H9 (cell line): ENCODE data around the gene SLC24A3. TPM values are rescaled to one million over a fixed set of nuclear protein-coding genes. Genes with fewer than 3 reads are reported as not detected.

Experiments
- DNase-seq: peaks from one replicate; pipeline ENCODE4 v3.0.0-alpha.2; 2017
- H2AFZ ChIP-seq: one replicate; pipeline ENCODE4 v1.6.1; 2013; ENCODE audit warnings: mild to moderate bottlenecking, low read length, control low read depth, moderate library complexity
- H2AK5ac ChIP-seq: 2 replicates; pipeline ENCODE4 v1.6.1; 2013; ENCODE audit warnings: low read length, control low read depth, mixed read lengths; ENCODE audit not compliant: insufficient read length
- H2BK120ac ChIP-seq: one replicate; pipeline ENCODE4 v1.6.1; 2013; ENCODE audit warnings: low read depth, mild to moderate bottlenecking, low read length, control low read depth, inconsistent platforms; ENCODE audit not compliant: poor library complexity, severe bottlenecking
- H2BK12ac ChIP-seq: 2 replicates; pipeline ENCODE4 v1.6.1; 2013; ENCODE audit warnings: low read length, control low read depth, mixed read lengths, low read depth; ENCODE audit not compliant: insufficient read length
- H2BK15ac ChIP-seq: 2 replicates; pipeline ENCODE4 v1.6.1; 2013; ENCODE audit warnings: low read depth, low read length, control low read depth
- H2BK20ac ChIP-seq: one replicate; pipeline ENCODE4 v1.6.1; 2013; ENCODE audit warnings: low read depth, mild to moderate bottlenecking, low read length, control low read depth, inconsistent platforms; ENCODE audit not compliant: poor library complexity, severe bottlenecking
- H2BK5ac ChIP-seq: 2 replicates; pipeline ENCODE4 v1.6.1; 2013; ENCODE audit warnings: low read length, control low read depth, mixed read lengths; ENCODE audit not compliant: insufficient read length
- H3K14ac ChIP-seq: 2 replicates; pipeline ENCODE4 v1.6.1; 2013; ENCODE audit warnings: low read length, control low read depth; ENCODE audit not compliant: insufficient read depth
- H3K18ac ChIP-seq: 2 replicates; pipeline ENCODE4 v1.6.1; 2013; ENCODE audit warnings: low read depth, mild to moderate bottlenecking, mixed read lengths, low read length, control low read depth; ENCODE audit not compliant: insufficient read length
- H3K23ac ChIP-seq: 2 replicates; pipeline ENCODE4 v1.6.1; 2013; ENCODE audit warnings: low read length, control low read depth, mixed read lengths, low read depth; ENCODE audit not compliant: insufficient read length
- H3K23me2 ChIP-seq: 2 replicates; pipeline ENCODE4 v1.6.1; 2013; ENCODE audit warnings: low read depth, mild to moderate bottlenecking, mixed read lengths, low read length, control low read depth; ENCODE audit not compliant: insufficient read length, poor library complexity, severe bottlenecking
- H3K27ac ChIP-seq: 2 replicates; pipeline ENCODE4 v1.5.1; 2013; ENCODE audit warnings: low read length, control low read depth, mixed read lengths, low read depth; ENCODE audit not compliant: insufficient read length
- H3K27me3 ChIP-seq: 2 replicates; pipeline ENCODE4 v1.6.1; 2013; ENCODE audit warnings: low read length, control low read depth, inconsistent platforms; ENCODE audit not compliant: insufficient read depth
- H3K4ac ChIP-seq: 2 replicates; pipeline ENCODE4 v1.6.1; 2013; ENCODE audit warnings: low read depth, mild to moderate bottlenecking, control low read depth, inconsistent platforms, low read length, moderate library complexity
- H3K4me1 ChIP-seq: 2 replicates; pipeline ENCODE4 v1.6.1; 2013; ENCODE audit warnings: low read length, control low read depth, inconsistent platforms; ENCODE audit not compliant: insufficient read depth
- H3K4me2 ChIP-seq: 2 replicates; pipeline ENCODE4 v1.6.1; 2013; ENCODE audit warnings: low read length, control low read depth, mixed read lengths; ENCODE audit not compliant: insufficient read length, insufficient read depth
- H3K56ac ChIP-seq: 2 replicates; pipeline ENCODE4 v1.6.1; 2013; ENCODE audit warnings: low read depth, mild to moderate bottlenecking, mixed read lengths, low read length, control low read depth; ENCODE audit not compliant: insufficient read length
- H3K79me1 ChIP-seq: 2 replicates; pipeline ENCODE4 v1.6.1; 2013; ENCODE audit warnings: low read depth, mild to moderate bottlenecking, moderate library complexity, low read length, control low read depth, inconsistent platforms; ENCODE audit not compliant: insufficient read depth, poor library complexity, severe bottlenecking
- H3K79me2 ChIP-seq: 2 replicates; pipeline ENCODE4 v1.6.1; 2013; ENCODE audit warnings: low read length, control low read depth, inconsistent platforms; ENCODE audit not compliant: insufficient read depth
- H3K9ac ChIP-seq: 2 replicates; pipeline ENCODE4 v1.6.1; 2013; ENCODE audit warnings: low read length, control low read depth, mixed read lengths; ENCODE audit not compliant: insufficient read length; ENCODE audit errors: extremely low read depth
- H3K9me3 ChIP-seq: one replicate; pipeline ENCODE4 v1.6.1; 2013; ENCODE audit warnings: low read depth, low read length, inconsistent platforms; ENCODE audit not compliant: control insufficient read depth
- H3T11ph ChIP-seq: one replicate; pipeline ENCODE4 v1.6.1; 2013; ENCODE audit warnings: mild to moderate bottlenecking, low read length, control low read depth, inconsistent platforms
- H4K20me1 ChIP-seq: one replicate; pipeline ENCODE4 v1.6.1; 2013; ENCODE audit not compliant: control insufficient read depth, insufficient read length, insufficient read depth
- H4K5ac ChIP-seq: 2 replicates; pipeline ENCODE4 v1.6.1; 2013; ENCODE audit warnings: low read depth, mild to moderate bottlenecking, mixed read lengths, low read length, control low read depth; ENCODE audit not compliant: insufficient read length
- H4K8ac ChIP-seq: replicated peaks from 2 replicates; pipeline ENCODE4 v1.6.1; 2013; ENCODE audit warnings: low read length, control low read depth, mixed read lengths, low read depth; ENCODE audit not compliant: insufficient read length
- H4K91ac ChIP-seq: 2 replicates; pipeline ENCODE4 v1.6.1; 2013; ENCODE audit warnings: low read depth, mild to moderate bottlenecking, moderate library complexity, mixed read lengths, low read length, control low read depth; ENCODE audit not compliant: insufficient read length
- H3K27ac Mint-ChIP-seq, 3 experiments: 2 replicates in 2 of 3; 3 replicates in 1 of 3; pipeline ENCODE4 v1.8.0; 2020 to 2021; ENCODE audit warnings: mixed read lengths in 3 of 3, mild to moderate bottlenecking in 1 of 3, moderate library complexity in 1 of 3
- H3K27me3 Mint-ChIP-seq: 2 replicates; pipeline ENCODE4 v1.8.0; 2021; ENCODE audit warnings: low read depth, mild to moderate bottlenecking, moderate library complexity, mixed read lengths
- H3K36me3 Mint-ChIP-seq, 3 experiments: 2 replicates in 2 of 3; 3 replicates in 1 of 3; pipeline ENCODE4 v1.8.0; 2020 to 2021; ENCODE audit warnings: low read depth in 3 of 3, mixed read lengths in 3 of 3; ENCODE audit not compliant: insufficient read depth in 1 of 3
- H3K4me1 Mint-ChIP-seq, 2 experiments: 2 replicates each; pipeline ENCODE4 v1.8.0; 2020; ENCODE audit warnings: mixed read lengths in 2 of 2
- H3K4me3 Mint-ChIP-seq, 2 experiments: 2 replicates in 1 of 2; 3 replicates in 1 of 2; pipeline ENCODE4 v1.8.0; 2020 to 2021; ENCODE audit warnings: mild to moderate bottlenecking in 2 of 2, mixed read lengths in 2 of 2, moderate library complexity in 1 of 2
- H3K9me3 Mint-ChIP-seq, 2 experiments: 2 replicates in 1 of 2; 3 replicates in 1 of 2; pipeline ENCODE4 v1.8.0; 2020; ENCODE audit warnings: mild to moderate bottlenecking in 2 of 2, mixed read lengths in 2 of 2, moderate library complexity in 1 of 2
- CTCF ChIP-seq: fragments of 200-600 bp; sonication (generic); conservative IDR thresholded peaks from 3 replicates; pipeline ENCODE4 v1.8.0; 2021; ENCODE audit warnings: antibody characterized with exemption, mild to moderate bottlenecking
- WGBS: extraction: QIAGEN DNeasy Blood & Tissue Kit; methylation state at CpG from one replicate; pipeline ENCODE4 v1.1.7; 2013; ENCODE audit warnings: missing lambda C conversion rate, low lambda C conversion rate, mixed read lengths; ENCODE audit not compliant: insufficient read length; ENCODE audit errors: extremely low coverage; 5-methylcytosine and 5-hydroxymethylcytosine counted together
- total RNA-seq: library from RNA; stranded (reverse); gene quantifications from 2 replicates; pipeline ENCODE4 v1.2.1, GENCODE V29; 2021

SLC24A3 gene
- total RNA-seq, 1 experiment from 2014 or later: 0.83 TPM

- Histone ChIP-seq H3K23ac (no peak overlapping the region), H2BK120ac (no peak overlapping the region), H2BK15ac (no peak overlapping the region), H4K5ac (no peak overlapping the region), H3K14ac (no peak overlapping the region), H3K4me2 (no peak overlapping the region), H3K27ac (no peak overlapping the region), H3K27me3 (no peaks in the 10 kb centered on the region), H3K4me1 (no peaks in the 10 kb centered on the region), H3K56ac (no peak overlapping the region), H4K91ac (no peak overlapping the region), H2BK20ac (no peak overlapping the region), H4K20me1 (no peaks in the 10 kb centered on the region), H3K79me1 (no peaks in the 10 kb centered on the region), H3K9me3 (no peaks in the 10 kb centered on the region), H3K23me2 (no peaks in the 10 kb centered on the region), H3K9ac (no peak overlapping the region), H2AK5ac (no peak overlapping the region), H3T11ph (no peak overlapping the region), H3K18ac (no peak overlapping the region), H2BK12ac (no peak overlapping the region), H2BK5ac (no peak overlapping the region), H3K4ac (no peak overlapping the region), H4K8ac (no peak overlapping the region), H2AFZ (no peak overlapping the region), H3K79me2 (no peaks in the 10 kb centered on the region)
- H3K9me3 Mint-ChIP-seq: peaks cover 4 to 8% of the 10 kb centered on the region in 2 experiments; a peak in 4 of 5 replicates
- no peak overlapping the region for H3K4me3 Mint-ChIP-seq
- TF ChIP-seq CTCF: no peak
- H3K27ac Mint-ChIP-seq: no peak overlapping the region
- no CpG with 5 or more reads among the region's 2 CpGs for WGBS
- no peaks in the 10 kb centered on the region; a peak in 3 of 7 replicates for H3K36me3 Mint-ChIP-seq
- peaks cover 0 to 5% of the 10 kb centered on the region in 2 experiments; a peak in 1 of 4 replicates for H3K4me1 Mint-ChIP-seq
- DNase-seq: no peak
- peaks cover 7% of the 10 kb centered on the region; the same call in 1 of the 2 replicates for H3K27me3 Mint-ChIP-seq
These were observed 353.3 kb downstream of the SLC24A3 start for GRCh38 chr20:19565736-19566135.
